GM21528 (cell line): ENCODE measurements around the gene TMEM52.

ENCODE experiments used
- ATAC-seq: cut with Tn5 transposase; IDR thresholded peaks from one replicate; pipeline ENCODE4 v1.9.1; 2021; ENCODE audit warnings: mild to moderate bottlenecking, moderate library complexity; ENCODE audit not compliant: unreplicated experiment, low FRiP score

The TMEM52 gene

DNA sequence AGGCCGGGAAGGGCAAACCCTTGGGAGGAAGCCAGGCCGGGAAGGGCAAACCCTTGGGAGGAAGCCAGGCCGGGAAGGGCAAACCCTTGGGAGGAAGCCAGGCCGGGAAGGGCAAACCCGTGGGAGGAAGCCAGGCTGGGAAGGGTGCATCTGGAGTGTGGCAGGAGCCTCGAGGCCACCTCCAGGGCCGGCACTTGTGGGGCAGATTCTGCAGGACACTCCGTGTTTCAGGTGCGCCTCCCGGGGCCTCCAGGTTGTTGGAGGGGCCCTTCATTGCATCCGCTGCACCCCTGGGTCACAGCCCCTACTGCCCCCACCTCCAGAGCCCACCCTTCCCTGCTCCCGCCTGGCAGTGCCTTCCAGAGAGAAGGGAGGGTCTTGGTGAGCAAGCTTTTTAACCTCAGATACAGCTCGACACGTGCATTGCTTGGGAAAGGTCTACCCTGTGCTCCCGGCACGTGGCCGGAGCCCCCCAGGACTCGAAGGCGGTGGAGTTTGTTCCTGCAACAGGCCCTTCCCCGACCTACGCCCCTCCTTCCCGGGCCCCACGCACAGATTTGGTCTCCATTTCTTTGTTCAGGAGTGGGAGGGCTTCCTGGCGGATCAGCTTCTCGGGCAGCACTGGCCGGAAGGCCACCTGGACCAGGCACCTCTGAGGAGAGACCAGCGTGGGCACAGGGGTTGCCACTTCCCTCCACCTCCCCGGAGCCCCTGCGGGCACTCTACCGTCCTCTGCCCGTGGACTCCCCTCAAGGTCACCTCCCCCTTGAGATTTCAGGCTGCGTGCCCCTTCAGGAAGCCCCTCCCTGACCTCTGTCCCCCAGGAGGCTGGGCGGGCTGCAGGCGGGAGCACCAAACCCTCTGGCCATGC lies 9.4 kb upstream of the TMEM52 start:
- ATAC-seq = no peak

- ATAC-seq = no peak
These were observed 8.7 kb upstream of the TMEM52 start for GRCh38 chr1:1927751-1928150.

DNA sequence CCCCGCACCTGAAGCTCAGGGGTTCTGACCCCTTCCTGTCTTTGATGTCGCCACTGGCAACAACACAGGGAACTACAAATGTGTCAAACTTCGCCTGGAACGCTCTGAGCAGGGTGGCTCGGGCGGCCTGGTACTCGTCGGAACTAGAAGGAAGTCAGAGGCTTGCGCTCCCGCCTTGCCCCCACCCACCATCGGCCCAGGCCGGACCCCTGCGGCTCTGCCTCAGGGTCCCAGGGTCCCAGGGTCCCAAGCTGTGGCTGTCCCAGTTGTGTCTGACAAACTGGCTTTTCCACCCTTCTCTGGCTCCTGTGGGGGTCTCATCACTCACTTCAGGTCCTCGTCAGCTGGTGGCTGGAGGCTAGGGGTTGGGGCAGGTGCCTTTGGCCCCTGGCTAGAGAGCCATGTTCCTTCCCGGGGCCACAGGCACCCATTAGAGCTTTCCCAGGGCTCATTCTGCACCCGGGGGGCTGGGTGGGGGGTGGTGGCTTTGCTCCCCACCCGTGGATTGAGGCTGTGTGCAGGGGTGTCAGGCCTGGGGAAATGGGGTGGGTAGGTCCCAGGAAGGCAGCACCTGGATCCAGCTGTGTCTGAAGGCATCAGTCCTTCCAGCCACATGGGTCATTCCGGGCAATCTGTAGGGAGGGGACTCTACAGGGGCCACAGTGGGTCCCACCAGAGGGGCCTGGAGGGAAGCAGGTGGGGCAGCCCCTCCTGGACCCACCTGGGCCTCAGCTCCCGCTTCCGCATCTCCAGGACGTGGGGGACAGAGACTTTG lies 8.0 kb upstream of the TMEM52 start:
- ATAC-seq = no peak

GRCh38 chr1:1926346-1926811 lies 7.3 kb upstream of the TMEM52 start:
- ATAC-seq = no peak

DNA sequence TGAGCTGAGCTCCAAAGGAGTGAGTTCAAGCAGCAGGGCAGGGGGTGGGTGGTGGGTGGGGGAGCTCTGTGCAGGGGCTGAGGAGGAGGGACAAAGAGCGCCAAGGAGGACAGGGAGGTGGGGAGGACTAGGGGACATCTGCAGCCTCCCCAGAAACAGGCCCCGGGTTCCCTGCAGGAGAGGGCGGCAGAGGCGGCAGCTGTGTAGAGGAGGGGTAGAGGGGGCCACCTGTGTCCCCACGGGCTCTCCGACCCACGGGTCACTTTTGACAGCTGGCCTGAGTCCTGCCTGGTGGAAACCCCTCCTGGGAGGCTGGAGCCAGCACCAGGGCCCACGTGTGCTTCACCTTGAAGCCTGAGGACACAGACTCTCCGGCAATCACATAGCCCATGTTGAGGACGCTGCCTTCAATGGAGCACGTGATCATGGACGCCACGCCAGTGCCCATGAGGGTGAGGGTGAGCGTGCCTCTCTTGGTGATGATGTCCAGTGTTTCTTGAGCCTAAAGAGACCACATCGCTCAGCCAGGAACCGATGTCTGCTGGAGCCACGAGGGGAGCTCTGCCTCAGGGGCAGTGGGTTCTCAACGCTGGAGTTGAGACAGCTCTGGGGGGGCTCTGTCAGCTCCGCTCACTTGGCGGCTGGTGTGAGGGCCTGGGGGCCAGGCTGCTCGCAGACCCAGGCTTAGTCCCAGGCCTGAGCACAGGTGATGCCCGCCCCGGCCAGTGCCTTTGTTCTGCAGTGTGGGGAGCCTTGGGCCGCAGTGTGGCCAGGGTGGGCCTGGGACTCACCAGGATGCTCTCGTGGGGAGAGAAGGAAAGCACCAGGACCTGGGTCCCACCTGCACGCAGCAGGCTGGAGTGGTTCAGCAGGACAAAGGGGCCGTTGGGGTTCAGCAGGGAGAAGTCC lies 6.6 kb upstream of the TMEM52 start:
- ATAC-seq = no peak

DNA sequence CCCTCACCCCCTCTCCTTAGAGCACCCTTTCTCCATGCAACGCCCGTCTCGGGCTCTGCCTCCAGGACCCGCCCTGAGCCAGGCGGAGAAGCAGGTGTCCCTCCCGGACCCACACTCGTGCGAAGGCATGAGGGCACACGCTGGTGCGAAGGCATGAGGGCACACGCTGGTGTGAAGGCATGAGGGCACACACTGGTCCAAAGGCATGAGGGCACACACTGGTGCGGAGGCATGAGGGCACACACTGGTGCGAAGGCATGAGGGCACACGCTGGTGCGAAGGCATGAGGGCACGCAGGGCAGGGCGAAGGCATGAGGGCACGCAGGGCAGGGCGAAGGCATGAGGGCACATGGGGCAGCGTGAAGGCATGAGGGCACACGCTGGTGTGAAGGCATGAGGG lies 5.8 kb upstream of the TMEM52 start:
- ATAC-seq = no peak

DNA sequence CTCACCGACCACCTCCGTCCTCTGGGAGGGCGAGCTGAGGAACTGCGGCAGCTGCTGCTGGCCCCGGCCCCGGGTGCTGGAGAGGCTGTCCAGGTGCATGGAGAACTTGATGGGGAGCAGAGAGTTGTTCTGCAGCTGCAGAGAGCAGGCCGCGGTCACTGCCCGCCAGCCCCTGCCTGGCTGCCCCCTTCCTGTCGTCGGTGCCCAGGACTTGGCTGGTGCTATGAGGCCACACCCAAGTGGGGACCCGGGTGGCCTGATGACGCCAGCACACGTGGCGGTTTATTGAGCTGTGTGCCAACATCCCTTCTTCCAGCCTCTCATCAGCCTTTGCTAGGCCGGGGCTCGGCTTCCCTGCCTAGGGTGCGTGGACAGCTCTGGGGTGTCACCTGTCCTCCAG lies 5.3 kb upstream of the TMEM52 start:
- no peak for ATAC-seq

- no peak for ATAC-seq
These were observed 4.1 kb upstream of the TMEM52 start for GRCh38 chr1:1922956-1923833.

DNA sequence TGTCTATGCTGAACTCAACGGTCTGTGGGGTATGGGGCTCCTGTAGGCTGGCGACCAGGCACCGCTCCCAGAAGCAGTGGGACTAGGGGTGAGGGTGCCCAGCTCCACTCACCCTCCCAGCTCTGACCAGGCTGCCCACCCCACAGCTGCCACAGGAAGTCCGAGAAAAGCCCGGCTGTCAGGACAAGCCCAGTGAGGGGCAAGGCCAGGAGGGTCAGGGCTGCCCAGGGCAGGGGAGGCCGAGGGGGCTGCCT lies 3.5 kb upstream of the TMEM52 start:
- no peak for ATAC-seq

- ATAC-seq = no peak
These were observed 3.0 kb upstream of the TMEM52 start for GRCh38 chr1:1921901-1922701.

DNA sequence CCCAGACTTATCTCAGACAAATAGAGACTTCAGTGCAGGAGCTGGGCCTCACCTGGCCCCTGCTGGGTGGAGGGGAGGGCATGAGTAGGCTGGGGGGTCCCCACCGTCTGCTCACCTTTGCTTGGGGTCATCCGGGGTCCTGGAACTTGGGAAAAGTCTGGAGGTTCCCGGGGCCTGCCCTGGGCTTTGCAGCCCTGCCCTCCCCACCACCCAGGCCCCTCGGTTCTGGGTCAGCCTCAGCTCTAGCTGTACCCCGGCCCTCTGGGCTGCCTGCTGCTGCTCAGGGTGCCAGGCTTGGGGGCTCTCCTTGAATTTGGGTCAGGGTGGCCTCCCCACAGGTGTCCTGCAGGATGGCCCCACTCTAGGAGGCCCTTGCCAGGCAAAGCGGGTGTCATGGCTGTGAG lies 2.4 kb upstream of the TMEM52 start:
- ATAC-seq = no peak

DNA sequence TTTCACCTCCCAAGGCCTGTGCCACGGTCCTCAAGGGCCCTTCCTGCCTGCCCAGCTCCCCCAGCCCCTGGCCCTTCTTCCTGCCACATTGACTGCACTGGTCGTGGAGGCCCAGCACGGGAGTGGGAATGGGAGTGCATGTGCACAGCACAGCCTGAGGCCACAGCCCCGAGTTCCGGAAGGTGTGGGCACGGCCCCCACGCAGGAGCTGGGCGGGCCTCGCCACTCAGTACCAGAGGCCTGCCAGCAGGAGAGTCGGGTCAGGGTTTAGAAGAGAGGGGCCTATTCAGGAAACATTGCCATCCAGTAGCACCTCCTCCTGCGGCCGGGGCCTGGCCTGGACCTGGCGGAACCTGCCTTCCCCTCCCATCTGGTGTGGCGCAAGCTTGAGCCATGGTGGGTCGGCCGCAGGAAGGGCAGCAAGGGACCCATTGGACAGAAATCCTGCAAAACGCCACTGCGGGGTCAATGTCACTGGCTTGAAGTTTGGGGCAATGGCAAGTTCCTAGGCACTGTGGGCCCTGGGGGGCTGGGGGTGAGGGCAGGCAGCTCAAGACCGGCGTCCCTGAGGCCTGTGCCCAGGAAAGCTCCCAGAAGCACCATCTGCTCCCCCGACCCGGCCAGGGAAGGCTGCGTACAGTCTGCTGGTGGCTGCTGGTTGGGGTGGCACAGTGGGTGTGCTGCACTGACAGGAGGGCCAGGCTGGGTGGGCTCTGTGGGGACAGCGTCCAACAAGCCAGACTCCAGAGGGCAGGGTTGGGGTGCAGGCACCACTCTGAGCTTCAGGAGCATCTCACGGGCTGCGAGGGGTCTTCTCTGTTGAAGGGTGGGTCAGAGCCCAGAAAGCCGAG lies 1.8 kb upstream of the TMEM52 start:
- ATAC-seq = no peak

GRCh38 chr1:1920057-1920607 lies 1.1 kb upstream of the TMEM52 start:
- ATAC-seq = no peak

- ATAC-seq = peak; percentile 74
These were observed 401 bp upstream of the TMEM52 start for GRCh38 chr1:1919304-1920056.

DNA sequence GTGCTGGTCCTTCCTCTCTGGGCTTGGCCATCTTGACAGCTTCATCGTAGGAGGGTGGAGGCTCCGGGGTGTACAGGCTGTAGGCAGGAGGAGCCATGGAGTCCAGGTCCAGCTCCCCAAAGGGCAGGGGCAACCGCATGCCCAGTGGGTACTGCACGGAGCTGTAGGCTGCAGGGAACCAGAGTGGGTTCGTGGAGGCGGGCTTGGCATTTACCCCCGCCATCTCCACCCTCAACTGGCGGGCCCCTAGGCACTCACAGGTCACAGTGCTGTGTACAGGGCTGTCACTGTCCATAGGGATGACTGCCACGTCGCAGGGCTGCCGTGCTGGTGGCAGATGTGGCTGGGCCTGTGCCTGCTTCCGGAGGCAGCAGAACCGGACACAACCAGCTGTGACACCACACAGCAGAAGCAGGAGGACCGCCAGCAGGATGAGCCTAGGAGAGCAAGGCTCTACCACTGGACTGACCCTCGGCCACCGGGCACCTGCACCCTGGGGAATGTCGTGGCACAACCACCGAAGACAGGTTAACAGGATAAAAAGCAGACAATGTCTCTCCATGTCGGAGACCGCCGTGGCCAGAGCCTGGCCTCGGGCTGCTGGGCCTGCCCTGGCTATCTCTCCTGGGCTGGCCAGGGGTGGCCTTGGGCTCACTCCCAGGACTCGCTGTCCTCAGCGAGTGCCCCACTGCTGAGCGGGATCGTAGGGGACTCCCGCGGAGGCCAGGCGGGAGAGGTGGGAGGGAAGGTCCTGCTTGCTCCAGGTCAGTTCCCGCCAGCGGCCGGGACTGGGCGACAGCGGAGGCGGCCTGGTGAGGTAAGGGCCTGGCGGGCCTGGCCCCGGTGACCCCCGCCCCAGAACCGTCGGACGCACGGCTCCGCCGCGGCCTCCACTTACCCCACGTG lies 831 bp downstream of the TMEM52 start:
- ATAC-seq = no peak

- no peak for ATAC-seq
These were observed 1.6 kb downstream of the TMEM52 start for GRCh38 chr1:1917304-1917976.
